ENCODE measurements around the gene RPS3. TPM values are rescaled to one million over a fixed set of nuclear protein-coding genes. Genes with fewer than 3 reads are reported as not detected.
"Not testable (repeated sequence)": the region's sequence is repeated elsewhere in the genome, so short reads cannot be mapped to it uniquely, and the experiment has no call there.

The RPS3 gene
- total RNA-seq, 1 experiment from 2014 or later = 3,765 TPM

DNA sequence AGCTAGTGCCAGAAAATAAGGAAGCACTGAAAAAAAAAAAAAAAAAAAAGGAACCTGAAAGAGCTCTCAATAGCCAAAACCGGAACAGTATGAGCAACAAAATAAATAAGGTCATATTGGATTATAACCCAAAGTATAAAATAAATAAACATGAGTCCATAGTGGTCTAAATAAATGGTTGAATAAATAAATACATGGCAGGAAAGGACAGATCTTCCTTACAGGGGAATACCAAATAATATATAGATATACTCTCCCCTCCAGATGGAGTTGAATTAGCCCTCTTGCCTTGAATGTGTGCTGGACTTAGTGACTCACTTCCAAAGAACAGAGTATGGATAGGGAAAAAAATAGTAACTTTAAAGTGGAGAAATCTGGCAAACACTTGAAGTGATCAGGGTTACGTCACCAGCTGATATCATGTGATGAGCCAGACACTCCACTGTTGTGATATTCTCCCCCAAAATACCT is 33.6 kb upstream of the RPS3 start:
- H2BK20ac ChIP-seq (ENCODE audit: low read depth, low read length, poor library complexity, severe bottlenecking) = no peak overlapping the region
- H4K5ac ChIP-seq (ENCODE audit: insufficient read length, low read depth, low read length) = no peak overlapping the region
- H3T11ph ChIP-seq (ENCODE audit: low read length) = no peak overlapping the region
- DNase-seq = no peak
- Mint-ChIP-seq H3K27ac (no peak overlapping the region), H3K36me3 (ENCODE audit: insufficient read depth in 1 of 3, low read depth in 3 of 3) (no peaks in the 10 kb centered on the region), H3K4me1 (no peaks in the 10 kb centered on the region), H3K27me3 (ENCODE audit: low read depth) (no peaks in the 10 kb centered on the region; the same call in 1 of the 2 replicates), H3K4me3 (no peak overlapping the region), H3K9me3 (peaks cover 0 to 2% of the 10 kb centered on the region in 2 experiments; a peak in 1 of 5 replicates)
- no peaks in the 10 kb centered on the region for H3K9me3 ChIP-seq (ENCODE audit: control insufficient read depth, low read depth, low read length)
- H4K20me1 ChIP-seq (ENCODE audit: control insufficient read depth, insufficient read depth, insufficient read length) = no peaks in the 10 kb centered on the region
- TF ChIP-seq, protein P1, sequence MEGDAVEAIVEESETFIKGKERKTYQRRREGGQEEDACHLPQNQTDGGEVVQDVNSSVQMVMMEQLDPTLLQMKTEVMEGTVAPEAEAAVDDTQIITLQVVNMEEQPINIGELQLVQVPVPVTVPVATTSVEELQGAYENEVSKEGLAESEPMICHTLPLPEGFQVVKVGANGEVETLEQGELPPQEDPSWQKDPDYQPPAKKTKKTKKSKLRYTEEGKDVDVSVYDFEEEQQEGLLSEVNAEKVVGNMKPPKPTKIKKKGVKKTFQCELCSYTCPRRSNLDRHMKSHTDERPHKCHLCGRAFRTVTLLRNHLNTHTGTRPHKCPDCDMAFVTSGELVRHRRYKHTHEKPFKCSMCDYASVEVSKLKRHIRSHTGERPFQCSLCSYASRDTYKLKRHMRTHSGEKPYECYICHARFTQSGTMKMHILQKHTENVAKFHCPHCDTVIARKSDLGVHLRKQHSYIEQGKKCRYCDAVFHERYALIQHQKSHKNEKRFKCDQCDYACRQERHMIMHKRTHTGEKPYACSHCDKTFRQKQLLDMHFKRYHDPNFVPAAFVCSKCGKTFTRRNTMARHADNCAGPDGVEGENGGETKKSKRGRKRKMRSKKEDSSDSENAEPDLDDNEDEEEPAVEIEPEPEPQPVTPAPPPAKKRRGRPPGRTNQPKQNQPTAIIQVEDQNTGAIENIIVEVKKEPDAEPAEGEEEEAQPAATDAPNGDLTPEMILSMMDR (conservative IDR thresholded peaks at IDR 0.05) = no peak
- H2BK5ac ChIP-seq (ENCODE audit: insufficient read length, low read length) = no peak overlapping the region
- H4K8ac ChIP-seq (replicated peaks; ENCODE audit: insufficient read length, low read depth, low read length) = no peak overlapping the region
- H4K91ac ChIP-seq (ENCODE audit: insufficient read length, low read depth, low read length) = no peak overlapping the region
- no peaks in the 10 kb centered on the region for H3K4me1 ChIP-seq (ENCODE audit: insufficient read depth, low read length)
- H3K79me1 ChIP-seq (ENCODE audit: insufficient read depth, low read depth, low read length, poor library complexity, severe bottlenecking) = no peaks in the 10 kb centered on the region
- no peak overlapping the region for H3K14ac ChIP-seq (ENCODE audit: insufficient read depth, low read length)
- H3K56ac ChIP-seq (ENCODE audit: insufficient read length, low read depth, low read length) = no peak overlapping the region
- H3K4ac ChIP-seq (ENCODE audit: low read depth, low read length) = no peak overlapping the region
- no peak overlapping the region for H3K9ac ChIP-seq (ENCODE audit: extremely low read depth, insufficient read length, low read length)
- no peak overlapping the region for H2BK120ac ChIP-seq (ENCODE audit: low read depth, low read length, poor library complexity, severe bottlenecking)
- H3K4me2 ChIP-seq (ENCODE audit: insufficient read depth, insufficient read length, low read length) = no peak overlapping the region
- no peaks in the 10 kb centered on the region for H3K23me2 ChIP-seq (ENCODE audit: insufficient read length, low read depth, low read length, poor library complexity, severe bottlenecking)
- no peak overlapping the region for H2AK5ac ChIP-seq (ENCODE audit: insufficient read length, low read length)
- no peak overlapping the region for H3K18ac ChIP-seq (ENCODE audit: insufficient read length, low read depth, low read length)
- whole genome bisulfite sequencing (ENCODE audit: extremely low coverage, insufficient read length, low lambda C conversion rate) = no CpG with 5 or more reads among the region's 2 CpGs
- H3K27me3 ChIP-seq (ENCODE audit: insufficient read depth, low read length) = no peaks in the 10 kb centered on the region
- no peak overlapping the region for H3K27ac ChIP-seq (ENCODE audit: insufficient read length, low read depth, low read length)
- no peak overlapping the region for H2BK12ac ChIP-seq (ENCODE audit: insufficient read length, low read depth, low read length)
- no peak overlapping the region for H2AFZ ChIP-seq (ENCODE audit: low read length)
- no peak overlapping the region for H3K23ac ChIP-seq (ENCODE audit: insufficient read length, low read depth, low read length)
- no peaks in the 10 kb centered on the region for H3K79me2 ChIP-seq (ENCODE audit: insufficient read depth, low read length)
- no peak overlapping the region for H2BK15ac ChIP-seq (ENCODE audit: low read depth, low read length)

DNA sequence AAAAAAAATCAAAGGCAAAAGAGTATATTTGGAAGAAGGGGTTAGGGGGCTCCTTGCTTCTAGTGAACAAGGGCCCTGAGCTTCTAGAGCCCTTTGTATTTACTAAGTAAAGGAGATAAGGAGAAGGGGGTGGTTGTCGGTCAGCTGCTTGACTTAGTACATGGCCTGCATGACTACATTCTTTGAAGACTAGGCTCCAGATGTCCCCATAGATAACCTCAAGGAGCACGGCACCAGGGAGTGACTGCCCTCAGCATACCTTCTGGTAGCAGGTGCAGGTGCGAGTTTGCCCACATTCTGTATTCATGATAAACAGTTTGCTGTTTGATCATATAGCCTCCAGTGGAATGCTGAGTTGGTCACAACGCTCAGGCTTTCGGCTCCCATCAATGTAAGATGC is 32.5 kb upstream of the RPS3 start:
- H3K4me1 Mint-ChIP-seq; H3K14ac ChIP-seq (ENCODE audit: insufficient read depth, low read length); H2BK5ac ChIP-seq (ENCODE audit: insufficient read length, low read length); H3K23ac ChIP-seq (ENCODE audit: insufficient read length, low read depth, low read length); H3K4ac ChIP-seq (ENCODE audit: low read depth, low read length); H3K18ac ChIP-seq (ENCODE audit: insufficient read length, low read depth, low read length); H3K79me1 ChIP-seq (ENCODE audit: insufficient read depth, low read depth, low read length, poor library complexity, severe bottlenecking); H4K91ac ChIP-seq (ENCODE audit: insufficient read length, low read depth, low read length); H4K8ac ChIP-seq (replicated peaks; ENCODE audit: insufficient read length, low read depth, low read length); H3K9me3 ChIP-seq (ENCODE audit: control insufficient read depth, low read depth, low read length); H3K36me3 Mint-ChIP-seq (ENCODE audit: insufficient read depth in 1 of 3, low read depth in 3 of 3); H3K27ac Mint-ChIP-seq; H3K56ac ChIP-seq (ENCODE audit: insufficient read length, low read depth, low read length); H2BK120ac ChIP-seq (ENCODE audit: low read depth, low read length, poor library complexity, severe bottlenecking); H3K9me3 Mint-ChIP-seq; H3T11ph ChIP-seq (ENCODE audit: low read length); H3K23me2 ChIP-seq (ENCODE audit: insufficient read length, low read depth, low read length, poor library complexity, severe bottlenecking); H3K9ac ChIP-seq (ENCODE audit: extremely low read depth, insufficient read length, low read length); H4K20me1 ChIP-seq (ENCODE audit: control insufficient read depth, insufficient read depth, insufficient read length); DNase-seq; H3K4me1 ChIP-seq (ENCODE audit: insufficient read depth, low read length); H3K79me2 ChIP-seq (ENCODE audit: insufficient read depth, low read length); H4K5ac ChIP-seq (ENCODE audit: insufficient read length, low read depth, low read length); H2AFZ ChIP-seq (ENCODE audit: low read length); H3K27me3 ChIP-seq (ENCODE audit: insufficient read depth, low read length); H3K27me3 Mint-ChIP-seq (ENCODE audit: low read depth); H2AK5ac ChIP-seq (ENCODE audit: insufficient read length, low read length); H2BK12ac ChIP-seq (ENCODE audit: insufficient read length, low read depth, low read length); H2BK15ac ChIP-seq (ENCODE audit: low read depth, low read length); H3K4me2 ChIP-seq (ENCODE audit: insufficient read depth, insufficient read length, low read length); H3K4me3 Mint-ChIP-seq; H2BK20ac ChIP-seq (ENCODE audit: low read depth, low read length, poor library complexity, severe bottlenecking); H3K27ac ChIP-seq (ENCODE audit: insufficient read length, low read depth, low read length): not testable (repeated sequence)
- WGBS (ENCODE audit: extremely low coverage, insufficient read length, low lambda C conversion rate) = no CpG with 5 or more reads among the region's 5 CpGs
